ENCODE data around the gene RELL1.

DNA sequence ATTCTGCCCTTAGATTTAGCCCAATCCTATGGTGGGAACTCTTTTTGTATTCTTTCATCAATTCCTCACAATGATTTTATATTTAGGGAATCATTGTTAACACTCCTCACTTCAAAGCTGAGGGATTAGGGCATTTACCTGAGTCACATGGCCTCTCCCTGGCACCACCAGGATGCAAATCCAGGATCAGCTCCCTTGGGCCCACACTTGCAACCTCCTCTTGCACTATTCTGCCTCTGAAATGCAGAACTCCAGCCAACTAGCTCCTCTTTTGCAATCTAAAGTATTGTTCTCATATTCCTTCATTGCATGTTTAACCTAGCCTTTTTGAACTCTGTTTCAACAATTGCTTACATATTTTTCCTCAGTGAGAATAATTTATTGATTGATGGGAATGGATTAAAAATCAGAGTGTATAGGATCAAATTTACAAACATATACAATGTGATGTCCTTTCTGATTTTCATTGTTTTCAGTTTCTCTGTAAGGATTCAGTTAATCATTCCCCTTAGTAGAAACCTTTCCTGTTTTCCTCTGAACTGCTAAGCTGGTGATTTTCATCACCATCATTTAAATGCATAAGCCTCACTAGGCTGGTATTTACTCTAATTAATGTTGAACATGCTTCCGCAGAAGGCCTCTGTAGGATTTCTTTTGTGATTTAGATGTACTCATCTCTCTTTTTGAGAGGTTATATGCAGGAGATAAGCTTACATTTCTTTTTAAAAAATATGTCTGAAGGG lies 3.3 kb upstream of the RELL1 start:
- no peak for TF ChIP-seq POLR2A (IDR thresholded peaks at IDR 0.05)
- TF ChIP-seq, protein P1, sequence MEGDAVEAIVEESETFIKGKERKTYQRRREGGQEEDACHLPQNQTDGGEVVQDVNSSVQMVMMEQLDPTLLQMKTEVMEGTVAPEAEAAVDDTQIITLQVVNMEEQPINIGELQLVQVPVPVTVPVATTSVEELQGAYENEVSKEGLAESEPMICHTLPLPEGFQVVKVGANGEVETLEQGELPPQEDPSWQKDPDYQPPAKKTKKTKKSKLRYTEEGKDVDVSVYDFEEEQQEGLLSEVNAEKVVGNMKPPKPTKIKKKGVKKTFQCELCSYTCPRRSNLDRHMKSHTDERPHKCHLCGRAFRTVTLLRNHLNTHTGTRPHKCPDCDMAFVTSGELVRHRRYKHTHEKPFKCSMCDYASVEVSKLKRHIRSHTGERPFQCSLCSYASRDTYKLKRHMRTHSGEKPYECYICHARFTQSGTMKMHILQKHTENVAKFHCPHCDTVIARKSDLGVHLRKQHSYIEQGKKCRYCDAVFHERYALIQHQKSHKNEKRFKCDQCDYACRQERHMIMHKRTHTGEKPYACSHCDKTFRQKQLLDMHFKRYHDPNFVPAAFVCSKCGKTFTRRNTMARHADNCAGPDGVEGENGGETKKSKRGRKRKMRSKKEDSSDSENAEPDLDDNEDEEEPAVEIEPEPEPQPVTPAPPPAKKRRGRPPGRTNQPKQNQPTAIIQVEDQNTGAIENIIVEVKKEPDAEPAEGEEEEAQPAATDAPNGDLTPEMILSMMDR (IDR thresholded peaks at IDR 0.05) = no peak
